ENCODE measurements around the gene PPY.
"Not testable (repeated sequence)": the region's sequence is repeated elsewhere in the genome, so short reads cannot be mapped to it uniquely, and the experiment has no call there.

The PPY gene

GRCh38 chr17:43932357-43932756 is 9.9 kb downstream of the PPY start:
- no peak for DNase-seq (ENCODE audit: low read depth in 2 of 2)

GRCh38 chr17:43931062-43931571 is 11.2 kb downstream of the PPY start:
- no peak for DNase-seq (ENCODE audit: low read depth in 2 of 2)

GRCh38 chr17:43928609-43929008 is 13.7 kb downstream of the PPY start:
- DNase-seq (ENCODE audit: low read depth in 2 of 2), result no peak

GRCh38 chr17:43927929-43928328 is 14.3 kb downstream of the PPY start:
- not testable (repeated sequence) for DNase-seq (ENCODE audit: low read depth in 2 of 2)

- no peak for DNase-seq (ENCODE audit: low read depth in 2 of 2)
Measured at GRCh38 chr17:43927060-43927864, 15.0 kb downstream of the PPY start.

- DNase-seq (ENCODE audit: low read depth in 2 of 2), result no peak
Measured at GRCh38 chr17:43924558-43924957, 17.7 kb downstream of the PPY start.

- no peak for DNase-seq (ENCODE audit: low read depth in 2 of 2)
Measured at GRCh38 chr17:43920500-43921095, 21.7 kb downstream of the PPY start.

GRCh38 chr17:43918026-43918389 is 24.3 kb downstream of the PPY start:
- no peak for DNase-seq (ENCODE audit: low read depth in 2 of 2)

- peak in 1 of 2 donors; percentile 36 for DNase-seq (ENCODE audit: low read depth in 2 of 2)
Measured at GRCh38 chr17:43917348-43918025, 24.8 kb downstream of the PPY start.

GRCh38 chr17:43917016-43917347 is 25.3 kb downstream of the PPY start:
- DNase-seq (ENCODE audit: low read depth in 2 of 2), result no peak

- DNase-seq (ENCODE audit: low read depth in 2 of 2), result no peak
Measured at GRCh38 chr17:43916385-43916784, 25.9 kb downstream of the PPY start.

- no peak for DNase-seq (ENCODE audit: low read depth in 2 of 2)
Measured at GRCh38 chr17:43915559-43915958, 26.7 kb downstream of the PPY start.

- DNase-seq (ENCODE audit: low read depth in 2 of 2), result no peak
Measured at GRCh38 chr17:43914451-43914850, 27.8 kb downstream of the PPY start.

GRCh38 chr17:43913584-43913983 is 28.7 kb downstream of the PPY start:
- DNase-seq (ENCODE audit: low read depth in 2 of 2), result no peak

- no peak for DNase-seq (ENCODE audit: low read depth in 2 of 2)
Measured at GRCh38 chr17:43912635-43913304, 29.5 kb downstream of the PPY start.

GRCh38 chr17:43911904-43912303 is 30.4 kb downstream of the PPY start:
- DNase-seq (ENCODE audit: low read depth in 2 of 2), result no peak

GRCh38 chr17:43909537-43910231 is 32.6 kb downstream of the PPY start:
- no peak for DNase-seq (ENCODE audit: low read depth in 2 of 2)

GRCh38 chr17:43907998-43908721 is 34.1 kb downstream of the PPY start:
- DNase-seq (ENCODE audit: low read depth in 2 of 2), result peak in 1 of 2 donors; percentile 31

- peak; percentile 33 to 34 for DNase-seq (ENCODE audit: low read depth in 2 of 2)
Measured at GRCh38 chr17:43907425-43907981, 34.8 kb downstream of the PPY start, which contains the start of gene MPP2. TSS of gene MPP2 (minus strand) at chr17:43907536. CDS start at chr17:43904460, 3,076 bp downstream.

- no peak for DNase-seq (ENCODE audit: low read depth in 2 of 2)
Measured at GRCh38 chr17:43906951-43907424, 35.3 kb downstream of the PPY start.

All from activated CD4-positive, alpha-beta T cell treated with anti-CD3 and anti-CD28 coated beads for 24 hours (primary cell).